Measurements from ENCODE around the gene XRCC5.

DNA sequence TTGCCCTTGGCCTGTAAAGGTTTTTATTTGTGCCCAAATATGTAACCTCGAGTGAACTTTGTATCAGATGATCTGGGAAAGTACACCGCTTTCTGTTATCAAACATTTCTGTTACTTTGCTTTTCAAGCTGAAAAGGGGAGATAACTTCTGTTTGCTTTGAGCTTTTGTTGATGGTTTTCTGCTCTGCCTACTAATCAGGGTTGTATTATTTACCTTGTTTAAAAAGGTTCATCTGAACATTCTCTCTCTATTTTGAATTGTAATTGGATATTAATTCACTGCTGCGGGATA, 79.4 kb downstream of the XRCC5 start:
- TF ChIP-seq SUZ12 (IDR thresholded peaks at IDR 0.05; ENCODE audit: extremely low read depth, insufficient read depth, insufficient read length) (no peak), YY1 (IDR thresholded peaks at IDR 0.05; ENCODE audit: insufficient read depth, insufficient read length) (no peak)
